Ectodermal cell (in vitro differentiated cells): ENCODE results near the gene ZFP36L2.

Source experiments
- H3K27ac ChIP-seq: 2 replicates; pipeline ENCODE4 v1.7.0; 2013; ENCODE audit warnings: mild to moderate bottlenecking, low read depth, low read length; ENCODE audit not compliant: insufficient read depth, poor library complexity, severe bottlenecking
- H3K27me3 ChIP-seq: 2 replicates; pipeline ENCODE4 v1.7.0; 2013; ENCODE audit warnings: mild to moderate bottlenecking, low read length; ENCODE audit not compliant: insufficient read depth, control insufficient read depth, poor library complexity, severe bottlenecking
- H3K36me3 ChIP-seq: one replicate; pipeline ENCODE4 v1.7.0; 2013; ENCODE audit warnings: low read length; ENCODE audit not compliant: control insufficient read depth, insufficient read depth
- H3K4me1 ChIP-seq: one replicate; pipeline ENCODE4 v1.7.0; 2013; ENCODE audit warnings: low read length; ENCODE audit not compliant: control insufficient read depth, insufficient read depth
- H3K4me3 ChIP-seq: 2 replicates; pipeline ENCODE4 v1.7.0; 2013; ENCODE audit warnings: low read depth, low read length, control low read depth; ENCODE audit not compliant: insufficient read depth
- H3K9me3 ChIP-seq: 2 replicates; pipeline ENCODE4 v1.7.0; 2013; ENCODE audit warnings: mild to moderate bottlenecking, low read length, moderate library complexity; ENCODE audit not compliant: control insufficient read depth
- WGBS, 2 experiments: methylation state at CpG; one replicate each; pipeline ENCODE4 v1.1.7; 2013; ENCODE audit warnings: missing lambda C conversion rate in 2 of 2; 5-methylcytosine and 5-hydroxymethylcytosine counted together

Gene ZFP36L2

GRCh38 chr2:43224571-43225092, 1.8 kb downstream of the ZFP36L2 start:
- H3K27ac ChIP-seq: peak overlapping the region; percentile 44
- H3K4me3 ChIP-seq: peak overlapping the region; percentile 82
- H3K4me1 ChIP-seq: peaks cover 37% of the 10 kb centered on the region
- no peaks in the 10 kb centered on the region for H3K9me3 ChIP-seq
- no peaks in the 10 kb centered on the region for H3K27me3 ChIP-seq
- WGBS, 2 experiments: 3 to 4% methylated on average over 74 of the region's 74 CpGs
- H3K36me3 ChIP-seq: peaks cover 3% of the 10 kb centered on the region

GRCh38 chr2:43224131-43224570, 2.3 kb downstream of the ZFP36L2 start:
- H3K27ac ChIP-seq: peak overlapping the region; percentile 44
- 1% methylated on average over 41 of the region's 41 CpGs for WGBS, 2 experiments
- peak overlapping the region; percentile 82 for H3K4me3 ChIP-seq
- H3K27me3 ChIP-seq: no peaks in the 10 kb centered on the region
- H3K4me1 ChIP-seq: peaks cover 42% of the 10 kb centered on the region
- H3K36me3 ChIP-seq: peaks cover 3% of the 10 kb centered on the region
- no peaks in the 10 kb centered on the region for H3K9me3 ChIP-seq

DNA sequence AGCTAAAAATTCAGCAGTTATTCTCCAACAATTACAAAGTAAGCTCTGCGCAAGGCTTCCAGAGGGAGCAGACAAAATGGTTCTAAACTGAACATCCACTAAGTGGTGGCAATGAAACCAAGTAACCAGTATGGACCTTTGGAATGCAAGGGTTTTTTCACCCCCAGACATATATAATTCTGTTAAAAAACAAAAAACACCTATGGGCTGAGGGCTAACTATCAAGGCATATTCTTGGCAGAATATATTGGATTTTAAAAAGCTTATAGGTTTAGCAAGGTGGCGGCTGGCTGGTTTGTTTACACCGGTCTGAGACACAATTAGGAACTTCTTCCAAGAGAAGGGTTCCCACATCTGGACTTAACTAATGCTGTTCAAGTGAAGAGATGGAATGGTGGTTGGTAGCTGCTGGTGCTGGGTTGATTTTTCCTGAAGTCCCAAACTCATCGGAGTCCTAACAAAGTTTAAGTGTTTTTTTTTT, 2.8 kb downstream of the ZFP36L2 start:
- Histone ChIP-seq H3K27ac (peak overlapping the region; percentile 16), H3K4me3 (peak overlapping the region; percentile 82), H3K4me1 (peaks cover 48% of the 10 kb centered on the region), H3K36me3 (peaks cover 3% of the 10 kb centered on the region), H3K27me3 (no peaks in the 10 kb centered on the region), H3K9me3 (no peaks in the 10 kb centered on the region)
- 44 to 45% methylated on average over 3 to 4 of the region's 4 CpGs for WGBS, 2 experiments

- peaks cover 55% of the 10 kb centered on the region for H3K4me1 ChIP-seq
- no peaks in the 10 kb centered on the region for H3K9me3 ChIP-seq
- H3K36me3 ChIP-seq: peaks cover 3% of the 10 kb centered on the region
- WGBS, 2 experiments: 54 to 68% methylated on average over 4 to 6 of the region's 8 CpGs
- H3K27me3 ChIP-seq: no peaks in the 10 kb centered on the region
- H3K4me3 ChIP-seq: peak overlapping the region; percentile 2
- H3K27ac ChIP-seq: peak overlapping the region; percentile 86
Measured at GRCh38 chr2:43222475-43223309, 3.7 kb downstream of the ZFP36L2 start.

GRCh38 chr2:43221763-43222474, 4.5 kb downstream of the ZFP36L2 start:
- H3K36me3 ChIP-seq: peaks cover 3% of the 10 kb centered on the region
- H3K27me3 ChIP-seq: no peaks in the 10 kb centered on the region
- WGBS, 2 experiments: 3% methylated on average over 8 of the region's 8 CpGs
- H3K9me3 ChIP-seq: no peaks in the 10 kb centered on the region
- peaks cover 56% of the 10 kb centered on the region for H3K4me1 ChIP-seq
- peak overlapping the region; percentile 26 for H3K4me3 ChIP-seq
- peak overlapping the region; percentile 86 for H3K27ac ChIP-seq

DNA sequence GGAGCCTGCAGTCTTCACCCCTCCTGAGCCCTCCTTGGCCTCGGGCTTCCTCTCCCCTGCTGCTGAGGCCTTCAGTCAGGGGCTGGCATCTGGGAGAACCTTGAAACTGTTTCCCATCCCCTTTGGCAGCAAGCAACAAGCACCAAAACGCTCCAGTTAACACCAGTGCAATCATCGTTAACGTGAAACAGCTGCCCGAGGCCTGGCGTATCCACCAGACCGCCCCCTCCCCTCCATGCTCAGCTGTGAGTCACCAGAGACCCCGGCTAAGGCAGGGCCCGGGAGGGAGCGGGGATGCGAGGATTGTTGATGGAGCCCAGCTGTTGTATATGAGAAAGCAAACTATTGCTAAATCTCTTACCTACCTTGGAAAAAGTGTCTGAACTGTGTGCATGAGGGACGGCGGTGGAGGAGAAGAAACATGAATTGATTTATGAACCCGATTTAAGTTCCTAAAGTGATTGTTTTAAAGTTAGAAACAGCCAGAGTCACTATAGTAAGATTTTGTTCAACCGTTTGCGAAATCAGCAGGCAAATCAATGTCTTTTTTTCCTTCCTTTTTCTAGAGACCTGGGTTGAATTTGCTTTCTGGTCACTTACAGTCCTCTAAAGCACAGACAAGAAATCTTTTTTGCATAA, 5.2 kb downstream of the ZFP36L2 start:
- H3K9me3 ChIP-seq: no peaks in the 10 kb centered on the region
- no peaks in the 10 kb centered on the region for H3K27me3 ChIP-seq
- peak overlapping the region; percentile 26 for H3K4me3 ChIP-seq
- peak overlapping the region; percentile 86 for H3K27ac ChIP-seq
- H3K36me3 ChIP-seq: peaks cover 3% of the 10 kb centered on the region
- 14 to 18% methylated on average over 16 of the region's 16 CpGs for WGBS, 2 experiments
- H3K4me1 ChIP-seq: peaks cover 56% of the 10 kb centered on the region

GRCh38 chr2:43220760-43221123, 5.7 kb downstream of the ZFP36L2 start:
- H3K9me3 ChIP-seq: no peaks in the 10 kb centered on the region
- H3K27ac ChIP-seq: peak overlapping the region; percentile 86
- WGBS, 2 experiments: 57 to 60% methylated on average over 5 of the region's 5 CpGs
- no peaks in the 10 kb centered on the region for H3K27me3 ChIP-seq
- H3K4me1 ChIP-seq: peaks cover 56% of the 10 kb centered on the region
- peak overlapping the region; percentile 26 for H3K4me3 ChIP-seq
- peaks cover 3% of the 10 kb centered on the region for H3K36me3 ChIP-seq

GRCh38 chr2:43220229-43220751, 6.1 kb downstream of the ZFP36L2 start:
- Histone ChIP-seq H3K27ac (peak overlapping the region; percentile 69), H3K9me3 (no peaks in the 10 kb centered on the region), H3K4me1 (peaks cover 56% of the 10 kb centered on the region), H3K36me3 (peaks cover 3% of the 10 kb centered on the region), H3K4me3 (no peak overlapping the region), H3K27me3 (no peaks in the 10 kb centered on the region)
- 37% methylated on average over 9 to 10 of the region's 10 CpGs for WGBS, 2 experiments

DNA sequence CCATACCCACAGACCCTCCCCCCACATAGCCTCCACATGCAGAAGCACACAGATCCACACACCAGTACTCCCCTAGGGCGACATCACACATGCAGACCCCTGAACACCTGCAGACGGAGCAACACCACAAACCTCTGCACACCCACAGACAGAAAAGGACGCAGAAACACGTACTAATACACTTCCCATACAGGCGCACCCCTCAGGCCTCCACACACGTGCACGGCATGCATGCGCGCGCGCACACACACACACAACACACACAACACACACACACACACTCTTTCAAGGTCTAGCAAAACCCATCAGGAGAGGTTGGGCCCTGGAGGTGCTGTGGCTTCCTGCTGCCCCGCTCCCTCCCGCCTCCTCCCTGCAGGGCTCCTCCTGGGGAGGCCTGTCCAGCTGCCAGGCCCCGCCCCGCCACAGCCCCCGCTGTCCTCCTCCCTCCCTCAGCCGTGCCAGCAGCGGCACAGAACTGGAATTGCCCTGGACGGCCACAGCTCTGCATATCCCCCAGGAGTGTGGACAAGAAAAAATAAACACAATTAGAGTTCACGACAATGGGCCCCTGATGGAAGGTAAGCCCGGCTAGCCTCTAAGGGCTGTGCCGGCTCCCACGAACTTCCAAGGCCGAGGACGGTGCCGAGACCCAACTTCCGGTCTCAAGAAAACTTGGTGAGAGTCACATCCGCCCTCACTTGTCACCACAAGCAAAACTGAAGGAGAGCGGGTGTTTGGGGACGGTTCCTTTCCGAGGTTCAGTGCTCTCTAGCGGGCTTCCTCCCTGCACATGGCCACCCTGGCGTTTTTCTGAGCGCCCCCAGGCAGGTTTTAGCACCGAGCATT, 6.8 kb downstream of the ZFP36L2 start:
- H3K27ac ChIP-seq: peak overlapping the region; percentile 69

More for the DNA sequence above, 6.8 kb downstream of the ZFP36L2 start:
- Histone ChIP-seq H3K36me3 (no peaks in the 10 kb centered on the region), H3K27me3 (no peaks in the 10 kb centered on the region), H3K4me3 (no peak overlapping the region), H3K4me1 (peaks cover 56% of the 10 kb centered on the region), H3K9me3 (no peaks in the 10 kb centered on the region)
- WGBS, 2 experiments: 22 to 23% methylated on average over 35 of the region's 35 CpGs
